HepG2 (cell line): ENCODE results near the gene VARS1. TPM values are rescaled to one million over a fixed set of nuclear protein-coding genes. Genes with fewer than 3 reads are reported as not detected.
"Not testable (repeated sequence)": the region's sequence is repeated elsewhere in the genome, so short reads cannot be mapped to it uniquely, and the experiment has no call there.

Source experiments
- ATAC-seq: fragments of 200-7000 bp; cut with Tn5 transposase; 3 replicates; pipeline ENCODE4 v1.9.1; 2020; ENCODE audit warnings: mild to moderate bottlenecking, moderate library complexity
- BruUV-seq: library from RNA; stranded (reverse); fragments of 400-500 nt; replicated peaks from 2 replicates; lab custom pipeline; 2021; lab: Mats Ljungman, UMichigan
- CTCF ChIA-PET: fragments of 300-600 bp; formaldehyde crosslinking; extraction: SDS; loops from one replicate; lab custom pipeline; 2021; ENCODE audit warnings: low total read pairs, inconsistent platforms, low intra/inter-chr PET ratio; lab: Yijun Ruan, JAX
- POLR2A ChIA-PET: fragments of 350-600 bp; sonication (Branson Sonifier 250); formaldehyde crosslinking; loops from one replicate; lab custom pipeline; 2020; ENCODE audit warnings: antibody characterized with exemption, inconsistent platforms; lab: Yijun Ruan, JAX
- DNase-seq: peaks from one replicate; pipeline ENCODE4 v3.0.0-alpha.2; 2015; ENCODE audit warnings: low spot score
- FAIRE-seq: peaks from 3 replicates; lab custom pipeline; 2011; peaks lifted over from hg19 to GRCh38; lab: Jason Lieb, UNC
- H2AFZ ChIP-seq: one replicate; pipeline ENCODE4 v1.6.1; 2011; ENCODE audit warnings: low read length, inconsistent platforms
- H3K27ac ChIP-seq: fragments of 300-600 bp; 3 replicates; pipeline ENCODE4 v1.8.0; 2011; ENCODE audit warnings: mixed run types, mild to moderate bottlenecking, mixed read lengths, low read length, inconsistent platforms; ENCODE audit not compliant: insufficient read depth; ENCODE audit errors: extremely low read length
- H3K27me3 ChIP-seq, 2 experiments: fragments of 200-600 bp in 1 of 2; 2 replicates in 1 of 2; 3 replicates in 1 of 2; pipeline versions ENCODE4 v1.6.0 to v1.8.0; 2011; ENCODE audit warnings: low read length in 2 of 2, mild to moderate bottlenecking in 2 of 2, moderate library complexity in 2 of 2, inconsistent platforms in 1 of 2; ENCODE audit not compliant: insufficient read depth in 2 of 2, control insufficient read depth in 1 of 2
- H3K36me3 ChIP-seq, 2 experiments: fragments of 200-600 bp in 1 of 2; replicated peaks in 1 of 2; 2 replicates in 1 of 2; 3 replicates in 1 of 2; pipeline versions ENCODE4 v1.5.1 to v1.8.0; 2011; ENCODE audit warnings: low read length in 2 of 2, inconsistent platforms in 1 of 2; ENCODE audit not compliant: insufficient read depth in 2 of 2, control insufficient read depth in 1 of 2
- H3K4me1 ChIP-seq: 2 replicates; pipeline ENCODE4 v1.5.1; 2012; ENCODE audit warnings: low read length, inconsistent platforms; ENCODE audit not compliant: insufficient read depth
- H3K4me2 ChIP-seq: 2 replicates; pipeline ENCODE4 v1.6.0; 2011; ENCODE audit warnings: low read depth, low read length, inconsistent platforms
- H3K4me3 ChIP-seq, 3 experiments: fragments of 200-600 bp in 1 of 3; sonication (generic), shearing (Covaris generic) in 1 of 3; replicated peaks in 1 of 3; 2 replicates each; pipeline ENCODE4 v1.5.1; 2011 to 2016; ENCODE audit warnings: low read length in 3 of 3, inconsistent platforms in 2 of 3, low read depth in 2 of 3, mild to moderate bottlenecking in 2 of 3, control low read depth in 1 of 3, mixed read lengths in 1 of 3; ENCODE audit not compliant: insufficient read depth in 1 of 3
- H3K79me2 ChIP-seq: one replicate; pipeline ENCODE4 v1.6.1; 2011; ENCODE audit warnings: low read length, inconsistent platforms; ENCODE audit not compliant: insufficient read depth
- H3K9ac ChIP-seq: 2 replicates; pipeline ENCODE4 v1.6.0; 2011; ENCODE audit warnings: mild to moderate bottlenecking, low read depth, low read length, inconsistent platforms; ENCODE audit not compliant: insufficient read depth
- H3K9me3 ChIP-seq: 2 replicates; pipeline ENCODE4 v1.5.1; 2012; ENCODE audit warnings: mild to moderate bottlenecking, low read length
- H4K20me1 ChIP-seq: 2 replicates; pipeline ENCODE4 v1.6.0; 2011; ENCODE audit warnings: inconsistent platforms, mild to moderate bottlenecking, low read length, moderate library complexity; ENCODE audit not compliant: insufficient read depth
- AGO1 ChIP-seq: fragments of 200-400 bp; formaldehyde crosslinking; IDR thresholded peaks from 2 replicates; pipeline ENCODE4 v1.6.1; 2017; ENCODE audit warnings: mild to moderate bottlenecking, low read depth, low read length, moderate library complexity; ENCODE audit not compliant: poor library complexity, severe bottlenecking
- CCDC6 ChIP-seq: sonication (generic); formaldehyde crosslinking; IDR thresholded peaks from 2 replicates; pipeline ENCODE4 v1.8.1; 2022; ENCODE audit warnings: mild to moderate bottlenecking, missing genetic modification reagents, moderate library complexity
- NFKB2 ChIP-seq: sonication (generic); formaldehyde crosslinking; IDR thresholded peaks from 2 replicates; pipeline ENCODE4 v1.4.0; 2020; ENCODE audit warnings: missing genetic modification reagents, borderline replicate concordance
- WGBS: methylation state at CpG from one replicate; pipeline ENCODE4 v1.1.6; 2017; ENCODE audit warnings: low lambda C conversion rate; 5-methylcytosine and 5-hydroxymethylcytosine counted together
- in situ Hi-C: cut with HindIII; loops from 2 replicates; pipeline ENCODE4 v1.10.0; 2017; ENCODE audit warnings: low pct_unique_long_range_greater_than_20kb; ENCODE audit not compliant: extremely low pct_ligation_motif_present
- intact Hi-C: fragments of 100-400 bp; cut with micrococcal nuclease; formaldehyde crosslinking; loops from one replicate; pipeline ENCODE4 v1.10.0; 2022; ENCODE audit not compliant: unreplicated experiment
- polyA plus RNA-seq, 8 experiments: library from polyadenylated mRNA; depleted of rRNA in 3 of 8; stranded (reverse) in 7 of 8; unstranded in 1 of 8; fragments of >200 nt; fragmentation: Illumina TruSeq in 4 of 8; extraction: Trizol in 4 of 8; gene quantifications; 2 replicates each; pipeline versions ENCODE4 v1.2.1 to v1.2.3, GENCODE V29; 2011 to 2016; ENCODE audit warnings: low read depth in 4 of 8, missing spikeins in 1 of 8, mixed read lengths in 1 of 8; ENCODE audit not compliant: insufficient read depth in 1 of 8
- total RNA-seq, 5 experiments: library from RNA; depleted of rRNA; stranded (reverse); fragments of >200 nt; fragmentation: Illumina TruSeq; extraction: Trizol; gene quantifications; 2 replicates each; pipeline ENCODE4 v1.2.3, GENCODE V29; 2016; ENCODE audit warnings: low read depth in 1 of 5
- TF ChIP-seq, protein P1 (sequence below): IDR thresholded peaks from 2 replicates; pipeline ENCODE4 v1.4.0; 2020; ENCODE audit warnings: mild to moderate bottlenecking, missing genetic modification reagents

Gene VARS1
- total and polyA plus RNA-seq, 2 of the 13 experiments (the other 11 are each of a cell fraction or from before 2014, with no cell fraction given): 14.7 to 56.1 TPM

DNA sequence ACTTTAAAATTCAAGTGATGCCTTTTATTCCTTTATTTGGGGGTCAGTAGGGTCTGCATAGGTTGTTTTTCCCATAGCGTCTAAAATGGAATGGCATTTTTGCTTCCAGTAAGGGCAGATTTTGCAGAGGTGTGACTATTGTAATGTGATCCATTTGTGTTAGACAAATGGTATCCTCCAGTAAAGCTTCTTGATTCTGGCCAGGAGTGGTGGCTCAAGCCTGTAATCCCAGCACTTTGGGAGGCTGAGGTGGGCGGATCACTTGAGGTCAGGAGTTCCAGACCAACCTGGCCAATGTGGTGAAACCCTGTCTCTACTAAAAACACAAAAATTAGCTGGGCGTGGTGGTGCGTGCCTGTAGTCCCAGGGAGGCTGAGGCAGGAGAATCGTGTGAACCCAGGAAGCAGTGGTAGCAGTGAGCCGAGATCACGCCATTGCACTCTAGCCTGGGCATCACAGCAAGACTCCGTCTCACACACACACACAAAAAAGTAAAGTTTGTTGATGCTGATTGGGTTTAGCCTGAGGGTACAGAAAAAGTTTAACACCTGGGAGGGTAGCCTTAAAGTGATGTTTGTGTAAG is 22.5 kb upstream of the VARS1 start (continued):
- TF ChIP-seq NFKB2 (CRISPR knock-in tag): 0 out of 2 replicates have a peak, but pooled peaks have one; percentile 30
- TF ChIP-seq CCDC6 (CRISPR knock-in tag): 0 out of 2 replicates have a peak, but pooled peaks have one; percentile 19
- TF ChIP-seq, protein P1, sequence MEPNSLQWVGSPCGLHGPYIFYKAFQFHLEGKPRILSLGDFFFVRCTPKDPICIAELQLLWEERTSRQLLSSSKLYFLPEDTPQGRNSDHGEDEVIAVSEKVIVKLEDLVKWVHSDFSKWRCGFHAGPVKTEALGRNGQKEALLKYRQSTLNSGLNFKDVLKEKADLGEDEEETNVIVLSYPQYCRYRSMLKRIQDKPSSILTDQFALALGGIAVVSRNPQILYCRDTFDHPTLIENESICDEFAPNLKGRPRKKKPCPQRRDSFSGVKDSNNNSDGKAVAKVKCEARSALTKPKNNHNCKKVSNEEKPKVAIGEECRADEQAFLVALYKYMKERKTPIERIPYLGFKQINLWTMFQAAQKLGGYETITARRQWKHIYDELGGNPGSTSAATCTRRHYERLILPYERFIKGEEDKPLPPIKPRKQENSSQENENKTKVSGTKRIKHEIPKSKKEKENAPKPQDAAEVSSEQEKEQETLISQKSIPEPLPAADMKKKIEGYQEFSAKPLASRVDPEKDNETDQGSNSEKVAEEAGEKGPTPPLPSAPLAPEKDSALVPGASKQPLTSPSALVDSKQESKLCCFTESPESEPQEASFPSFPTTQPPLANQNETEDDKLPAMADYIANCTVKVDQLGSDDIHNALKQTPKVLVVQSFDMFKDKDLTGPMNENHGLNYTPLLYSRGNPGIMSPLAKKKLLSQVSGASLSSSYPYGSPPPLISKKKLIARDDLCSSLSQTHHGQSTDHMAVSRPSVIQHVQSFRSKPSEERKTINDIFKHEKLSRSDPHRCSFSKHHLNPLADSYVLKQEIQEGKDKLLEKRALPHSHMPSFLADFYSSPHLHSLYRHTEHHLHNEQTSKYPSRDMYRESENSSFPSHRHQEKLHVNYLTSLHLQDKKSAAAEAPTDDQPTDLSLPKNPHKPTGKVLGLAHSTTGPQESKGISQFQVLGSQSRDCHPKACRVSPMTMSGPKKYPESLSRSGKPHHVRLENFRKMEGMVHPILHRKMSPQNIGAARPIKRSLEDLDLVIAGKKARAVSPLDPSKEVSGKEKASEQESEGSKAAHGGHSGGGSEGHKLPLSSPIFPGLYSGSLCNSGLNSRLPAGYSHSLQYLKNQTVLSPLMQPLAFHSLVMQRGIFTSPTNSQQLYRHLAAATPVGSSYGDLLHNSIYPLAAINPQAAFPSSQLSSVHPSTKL (CRISPR knock-in tag): 0 out of 2 replicates have a peak, but pooled peaks have one; percentile 2
- TF ChIP-seq, all 625 proteins: peak for 18; not testable (repeated sequence) for 607

DNA sequence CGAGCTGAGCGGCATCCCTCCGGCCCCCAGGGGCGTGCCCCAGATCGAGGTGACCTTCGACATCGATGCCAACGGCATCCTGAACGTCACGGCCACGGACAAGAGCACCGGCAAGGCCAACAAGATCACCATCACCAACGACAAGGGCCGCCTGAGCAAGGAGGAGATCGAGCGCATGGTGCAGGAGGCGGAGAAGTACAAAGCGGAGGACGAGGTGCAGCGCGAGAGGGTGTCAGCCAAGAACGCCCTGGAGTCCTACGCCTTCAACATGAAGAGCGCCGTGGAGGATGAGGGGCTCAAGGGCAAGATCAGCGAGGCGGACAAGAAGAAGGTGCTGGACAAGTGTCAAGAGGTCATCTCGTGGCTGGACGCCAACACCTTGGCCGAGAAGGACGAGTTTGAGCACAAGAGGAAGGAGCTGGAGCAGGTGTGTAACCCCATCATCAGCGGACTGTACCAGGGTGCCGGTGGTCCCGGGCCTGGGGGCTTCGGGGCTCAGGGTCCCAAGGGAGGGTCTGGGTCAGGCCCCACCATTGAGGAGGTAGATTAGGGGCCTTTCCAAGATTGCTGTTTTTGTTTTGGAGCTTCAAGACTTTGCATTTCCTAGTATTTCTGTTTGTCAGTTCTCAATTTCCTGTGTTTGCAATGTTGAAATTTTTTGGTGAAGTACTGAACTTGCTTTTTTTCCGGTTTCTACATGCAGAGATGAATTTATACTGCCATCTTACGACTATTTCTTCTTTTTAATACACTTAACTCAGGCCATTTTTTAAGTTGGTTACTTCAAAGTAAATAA is 21.8 kb upstream of the VARS1 start:
- peak; percentile 97 for TF ChIP-seq AGO1
- peak overlapping the region; percentile 76 for H3K4me2 ChIP-seq
- H3K9ac ChIP-seq: peak overlapping the region; percentile 66
- FAIRE-seq, H4K20me1 ChIP-seq, CTCF ChIA-PET, H3K27me3 ChIP-seq, H3K9me3 ChIP-seq, DNase-seq, H3K36me3 ChIP-seq, intact Hi-C loops, H2AFZ ChIP-seq, in situ Hi-C loops: not testable (repeated sequence)
- ATAC-seq: peak; percentile 2; the same call in 2 of the 3 replicates
- POLR2A ChIA-PET: interaction anchor here (0.9 to 6.9 kb wide), 6 partner anchors 9 to 80 kb away, joined by 3 to 66 read pairs (median 4); partner anchors contain the start of genes HSPA1B, LSM2 and VWA7
- H3K4me1 ChIP-seq: peaks cover 47% of the 10 kb centered on the region
- WGBS: 51% methylated on average over 16 of the region's 37 CpGs
- peaks cover 27% of the 10 kb centered on the region for H3K79me2 ChIP-seq
- peak overlapping the region; percentile 59 to 82 (median 62) for H3K4me3 ChIP-seq
- TSS peak; percentile 72 for BruUV-seq
- peak overlapping the region; percentile 86 for H3K27ac ChIP-seq
